GM19043 (cell line): ENCODE measurements around the gene PDIA6.

Experiments used
- ATAC-seq: cut with Tn5 transposase; IDR thresholded peaks from one replicate; pipeline ENCODE4 v1.9.1; 2021; ENCODE audit warnings: low read depth; ENCODE audit not compliant: unreplicated experiment

Gene PDIA6

GRCh38 chr2:10765461-10765860, 47.1 kb downstream of the PDIA6 start:
- ATAC-seq: no peak

- no peak for ATAC-seq
These were observed 47.7 kb downstream of the PDIA6 start for GRCh38 chr2:10764896-10765295.

DNA sequence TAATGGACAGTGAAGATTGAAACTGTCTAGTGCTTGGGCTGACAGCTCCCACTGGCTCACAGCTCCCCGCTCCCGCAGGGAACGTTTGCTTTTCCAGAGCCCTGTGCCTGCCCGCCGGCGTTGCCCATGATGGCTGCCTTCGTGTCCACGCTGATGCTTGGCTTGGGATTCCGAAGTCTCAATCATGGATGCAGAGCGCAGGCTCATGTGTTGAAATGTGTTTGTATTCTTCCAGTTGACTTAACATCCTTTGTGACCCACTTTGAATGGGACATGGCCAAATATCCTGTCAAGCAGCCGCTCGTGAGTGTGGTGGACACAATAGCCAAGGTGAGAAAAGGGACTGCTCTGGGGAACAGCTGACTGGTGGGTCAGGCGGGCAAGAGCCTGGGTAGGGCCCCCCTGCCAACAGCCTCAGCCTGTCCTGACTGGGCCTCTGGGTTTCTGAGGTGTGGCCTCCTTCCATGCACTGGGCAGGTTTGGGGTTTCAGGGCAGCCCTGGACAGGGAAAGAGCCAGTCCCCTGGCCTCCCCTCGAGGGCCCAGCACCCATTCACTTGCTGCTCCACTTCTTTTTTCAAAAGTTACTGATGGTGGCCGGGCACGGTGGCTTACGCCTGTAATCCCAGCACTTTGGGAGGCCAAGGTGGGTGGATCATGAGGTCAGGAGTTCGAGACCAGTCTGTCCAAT, 48.3 kb downstream of the PDIA6 start:
- no peak for ATAC-seq

GRCh38 chr2:10763461-10763800, 49.2 kb downstream of the PDIA6 start:
- no peak for ATAC-seq

DNA sequence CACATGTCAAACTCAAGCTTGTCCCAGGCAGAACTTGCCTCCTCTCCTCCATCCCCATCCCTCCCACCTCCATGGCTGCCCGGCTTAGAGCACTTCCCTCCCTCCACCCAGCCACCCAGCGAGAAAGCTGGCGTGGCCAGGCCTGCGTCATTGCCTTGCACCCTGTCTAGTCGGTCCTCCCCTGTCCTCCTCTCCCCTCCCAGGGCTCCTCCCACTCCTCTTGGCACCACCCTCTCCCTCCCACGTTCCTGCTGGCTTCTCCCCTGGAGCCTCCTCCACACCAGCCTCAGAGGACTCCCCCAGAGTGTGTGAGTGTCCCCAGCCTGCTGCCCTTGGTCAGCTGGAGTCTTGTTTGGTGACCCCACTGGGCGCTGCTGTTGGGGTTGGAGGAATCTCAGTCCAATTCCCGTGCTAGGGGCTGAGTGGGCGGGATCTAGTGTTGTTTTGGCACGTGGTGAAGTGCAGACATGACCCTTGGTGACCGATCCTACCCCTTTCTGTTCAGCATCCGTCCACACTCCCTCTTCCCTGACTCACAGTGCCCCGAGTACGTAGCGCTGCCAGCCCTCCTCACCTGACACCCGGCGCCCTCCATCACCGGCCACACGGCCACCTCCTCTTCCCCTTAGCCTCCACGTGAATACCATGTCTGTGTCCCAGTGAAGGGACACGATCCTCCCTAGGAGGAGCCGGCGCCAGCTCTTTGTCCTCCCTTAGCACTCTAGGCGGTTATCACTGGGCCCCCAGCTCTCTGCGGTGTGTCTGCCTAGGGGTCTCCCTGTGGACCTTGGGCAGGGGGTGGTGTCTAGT, 49.7 kb downstream of the PDIA6 start:
- ATAC-seq: no peak

DNA sequence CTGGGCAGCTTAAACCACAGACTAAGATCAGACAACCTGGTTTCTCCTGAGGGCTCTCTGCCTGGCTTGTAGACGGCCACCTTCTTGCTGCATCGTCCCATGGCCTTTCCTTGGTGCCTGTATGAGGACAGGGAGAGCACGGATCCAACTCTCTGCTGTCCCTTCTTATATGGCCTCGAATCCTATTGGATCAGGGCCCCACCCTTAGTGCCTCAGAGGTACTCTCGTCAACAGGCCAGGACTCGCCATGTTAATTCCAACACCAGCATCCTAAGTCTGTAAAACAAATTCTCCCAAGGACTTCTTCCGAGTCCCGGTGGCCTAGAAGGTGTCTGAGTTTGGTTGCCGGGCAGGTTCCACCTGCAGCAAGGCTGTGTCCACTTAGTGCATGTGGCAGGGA, 51.0 kb downstream of the PDIA6 start:
- ATAC-seq: no peak

DNA sequence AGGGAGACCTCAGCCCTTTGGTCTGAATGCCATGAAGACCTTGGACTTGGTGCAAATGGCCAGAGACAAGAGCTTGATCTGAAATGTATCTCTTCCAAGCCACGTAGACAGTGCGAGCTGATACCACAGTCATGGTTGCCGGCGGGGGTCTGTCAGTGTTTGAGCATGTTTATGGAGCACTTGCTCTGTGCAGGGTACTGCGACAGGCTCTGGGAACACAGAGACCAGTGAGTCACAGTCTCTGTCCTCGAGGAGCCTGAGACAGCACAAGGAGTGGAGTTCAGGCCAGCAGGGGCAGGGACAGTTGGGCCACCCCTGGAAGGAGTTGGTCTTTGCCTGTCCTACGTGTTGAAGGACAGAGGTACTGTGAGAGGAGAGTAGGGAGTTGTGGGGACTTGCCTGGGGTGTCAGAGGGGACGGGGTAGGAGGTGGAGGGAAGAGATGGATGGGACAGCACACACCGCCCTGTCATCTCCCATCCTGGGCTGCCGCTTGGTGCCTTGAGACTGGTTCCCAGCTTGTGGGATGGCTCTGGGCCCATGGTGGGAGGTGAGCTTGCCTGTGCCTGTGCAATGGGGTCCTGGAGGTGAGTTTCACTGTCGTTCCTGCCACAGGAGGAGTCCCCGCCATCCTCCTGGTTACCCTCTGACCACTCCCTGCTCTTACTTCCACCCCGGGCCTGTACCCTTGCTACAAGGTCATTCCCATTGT, 51.6 kb downstream of the PDIA6 start:
- no peak for ATAC-seq

DNA sequence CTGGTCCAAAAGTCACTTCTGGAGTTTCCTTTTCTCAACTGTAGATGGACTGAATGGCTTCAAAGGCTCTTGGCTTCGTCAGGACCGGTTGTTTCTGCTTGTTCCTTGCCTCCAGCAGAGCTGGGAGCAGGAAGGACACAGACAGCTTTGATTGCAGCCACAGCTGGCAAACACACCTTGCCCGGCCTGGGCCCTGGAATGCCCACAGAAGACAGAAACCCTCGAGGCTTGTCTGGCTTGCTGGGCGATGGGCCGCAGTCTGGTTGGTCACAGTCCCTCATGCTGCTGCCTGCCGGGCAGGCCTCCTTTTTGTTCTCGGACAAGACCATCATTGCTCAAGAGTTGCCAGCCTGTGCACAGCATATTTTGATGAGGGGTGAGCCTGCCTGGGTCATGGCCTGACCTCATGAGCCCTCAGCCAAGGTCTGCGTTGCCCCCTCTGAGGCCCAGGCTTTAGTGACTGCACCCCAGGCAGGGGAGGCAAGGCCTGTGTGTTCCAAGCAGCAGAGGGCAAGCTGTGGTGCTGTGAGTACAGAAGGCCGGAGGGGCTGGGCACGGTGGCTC, 53.4 kb downstream of the PDIA6 start:
- ATAC-seq: no peak

GRCh38 chr2:10757814-10758286, 54.7 kb downstream of the PDIA6 start:
- ATAC-seq: no peak

GRCh38 chr2:10755621-10756020, 57.0 kb downstream of the PDIA6 start:
- no peak for ATAC-seq

GRCh38 chr2:10753876-10754275, 58.7 kb downstream of the PDIA6 start:
- no peak for ATAC-seq

GRCh38 chr2:10753156-10753555, 59.4 kb downstream of the PDIA6 start:
- no peak for ATAC-seq

- no peak for ATAC-seq
These were observed 60.3 kb downstream of the PDIA6 start for GRCh38 chr2:10752236-10752635.

GRCh38 chr2:10750610-10751009, 62.0 kb downstream of the PDIA6 start:
- no peak for ATAC-seq

DNA sequence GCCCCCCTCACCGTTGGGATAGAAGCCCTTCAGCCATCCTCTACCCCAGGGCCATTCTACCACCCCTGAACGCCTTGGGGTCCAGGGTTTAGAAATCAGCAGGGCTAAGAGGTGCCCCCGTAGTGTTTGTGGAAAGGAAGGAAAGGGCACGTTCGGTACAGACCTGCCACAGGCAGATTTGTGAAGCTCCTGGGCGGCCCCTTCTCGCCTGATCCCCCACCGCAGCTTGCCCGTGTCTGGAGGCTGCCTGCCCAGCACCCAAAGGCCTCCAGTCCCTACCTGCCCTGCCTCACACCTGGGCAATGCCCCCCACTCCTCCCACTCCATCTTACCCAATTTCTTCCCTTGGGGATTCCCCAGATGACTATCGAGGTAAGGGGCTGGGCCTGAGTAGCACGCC, 69.9 kb downstream of the PDIA6 start:
- no peak for ATAC-seq

DNA sequence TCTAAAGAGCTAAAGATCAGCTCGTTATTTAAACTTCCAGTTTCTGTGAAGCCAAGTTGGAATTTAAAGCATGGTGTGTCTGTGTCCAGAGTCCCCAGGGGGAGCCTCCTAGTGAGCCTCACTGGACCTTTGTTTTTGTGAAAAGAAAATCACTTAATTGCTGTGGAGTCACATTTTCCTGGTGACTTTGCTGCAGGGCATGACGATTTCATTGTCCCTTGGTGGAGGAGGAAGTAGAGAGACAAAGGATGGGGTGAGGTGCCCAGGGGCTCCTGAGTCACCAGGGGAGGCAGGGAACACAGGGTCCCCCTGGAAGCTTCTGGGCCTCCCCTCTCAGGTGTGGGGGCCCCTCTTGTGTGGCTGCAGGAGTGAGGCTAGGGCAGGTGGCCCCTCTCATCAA, 71.4 kb downstream of the PDIA6 start:
- ATAC-seq: no peak

DNA sequence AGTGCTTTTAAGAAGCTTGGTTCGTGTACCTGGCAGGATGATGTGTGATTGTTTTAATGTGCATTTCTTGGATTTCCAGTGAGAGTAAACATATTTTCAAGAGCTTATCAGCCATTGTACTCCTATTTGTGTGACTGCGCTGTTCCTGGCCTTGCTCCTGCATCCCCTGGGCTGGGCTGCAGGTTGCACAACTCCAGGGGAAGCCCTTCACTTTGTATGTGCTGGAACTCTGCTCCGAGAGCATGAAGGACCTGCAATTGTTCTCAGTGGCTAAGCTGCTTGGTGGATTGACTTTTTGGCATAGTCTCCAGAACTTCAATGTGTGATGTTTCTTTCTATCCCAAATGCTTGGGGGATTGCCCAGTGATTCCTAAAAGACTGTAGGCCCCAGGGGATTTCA, 72.4 kb downstream of the PDIA6 start:
- ATAC-seq: no peak

DNA sequence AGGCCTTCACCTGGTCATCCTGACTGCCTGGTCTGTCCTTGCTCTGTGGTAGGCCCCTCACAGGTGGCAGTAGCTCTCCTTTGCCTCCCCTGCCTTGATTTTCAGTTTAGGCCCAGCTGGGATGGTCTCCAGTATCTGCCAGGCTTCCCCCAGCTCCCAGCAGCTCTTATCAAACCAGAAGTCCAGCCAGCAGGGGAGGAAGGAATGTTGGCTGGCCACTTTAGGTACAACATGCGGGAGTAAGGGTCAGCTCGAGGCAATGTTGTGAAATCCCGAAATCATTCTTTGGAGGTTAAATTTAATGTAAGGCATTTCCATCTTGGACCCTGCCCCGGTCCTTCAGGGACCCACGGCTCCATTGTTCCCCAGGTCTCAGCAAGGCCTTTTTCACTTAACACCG, 74.4 kb downstream of the PDIA6 start:
- ATAC-seq: no peak

GRCh38 chr2:10733980-10734379, 78.6 kb downstream of the PDIA6 start:
- no peak for ATAC-seq

DNA sequence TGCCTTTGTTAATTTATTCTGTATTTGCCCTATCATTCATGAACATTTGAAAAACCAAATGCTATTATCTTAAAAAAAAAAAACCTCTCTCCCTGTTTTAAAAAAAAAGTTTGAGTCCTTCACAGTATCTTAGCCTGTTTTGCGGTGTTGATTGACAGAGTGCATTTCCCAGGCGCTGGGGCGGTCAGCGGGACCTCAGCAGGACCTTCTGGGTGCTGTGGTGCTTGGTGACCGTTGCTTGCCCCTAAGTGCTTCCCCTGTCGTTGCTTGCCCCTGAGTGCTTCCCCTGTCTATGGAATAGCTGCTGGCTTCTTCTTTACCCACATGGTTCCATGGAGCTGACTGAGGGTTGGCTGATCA, 79.0 kb downstream of the PDIA6 start:
- no peak for ATAC-seq
